Central memory CD8-positive, alpha-beta T cell (primary cell): ENCODE results near the gene ZNF618.
A peak's percentile ranks its signal among the peaks of the same experiment; 100 is the strongest.

Source experiments
- ATAC-seq: fragments of 150-1000 bp; cut with Tn5 transposase; replicated peaks from 2 replicates; pipeline ENCODE4 v1.10.0; 2022; ENCODE audit warnings: mild to moderate bottlenecking, moderate FRiP score, moderate number of reproducible peaks; ENCODE audit not compliant: poor library complexity, severe bottlenecking; ENCODE audit errors: extremely low read depth
- DNase-seq, 2 donors: peaks; one replicate each; pipeline ENCODE4 v3.0.0; 2021; ENCODE audit warnings: low spot score in 2 of 2
- H3K27ac Mint-ChIP-seq: one replicate; pipeline ENCODE4 v1.8.0; 2022; ENCODE audit warnings: low read depth, mild to moderate bottlenecking, moderate library complexity, mixed read lengths
- H3K27me3 Mint-ChIP-seq: one replicate; pipeline ENCODE4 v1.8.0; 2022; ENCODE audit warnings: mixed read lengths
- H3K36me3 Mint-ChIP-seq: one replicate; pipeline ENCODE4 v1.8.0; 2022; ENCODE audit warnings: mild to moderate bottlenecking, moderate library complexity, mixed read lengths; ENCODE audit not compliant: insufficient read depth
- H3K4me1 Mint-ChIP-seq: one replicate; pipeline ENCODE4 v1.8.0; 2022; ENCODE audit warnings: mixed read lengths
- H3K4me3 Mint-ChIP-seq: one replicate; pipeline ENCODE4 v1.8.0; 2022; ENCODE audit warnings: mild to moderate bottlenecking, moderate library complexity, mixed read lengths
- H3K9me3 Mint-ChIP-seq: one replicate; pipeline ENCODE4 v1.8.0; 2022; ENCODE audit warnings: mixed read lengths

Gene ZNF618

DNA sequence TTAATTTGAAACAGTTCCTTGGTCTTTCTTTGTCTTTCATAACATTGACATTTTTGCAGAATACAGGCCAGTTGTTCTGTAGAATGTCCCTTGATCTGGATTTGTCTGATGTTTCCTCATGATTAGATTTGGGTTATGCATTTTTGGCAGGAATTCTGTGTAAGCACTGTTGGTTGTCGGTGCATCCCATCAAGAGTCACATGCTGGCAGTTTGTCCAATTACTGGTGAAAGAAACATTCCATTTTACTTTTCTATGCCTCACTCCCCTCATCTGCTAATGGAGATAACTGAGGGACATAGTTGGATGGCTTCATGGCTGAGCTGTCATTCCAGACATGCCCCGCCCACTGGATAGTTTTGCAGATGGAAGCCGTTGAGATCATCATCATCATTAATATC, 7.6 kb upstream of the ZNF618 start:
- H3K4me3 Mint-ChIP-seq: no peak overlapping the region
- peaks cover 22% of the 10 kb centered on the region for H3K27me3 Mint-ChIP-seq
- DNase-seq (no peak), ATAC-seq (no peak)
- no peaks in the 10 kb centered on the region for H3K9me3 Mint-ChIP-seq
- no peaks in the 10 kb centered on the region for H3K36me3 Mint-ChIP-seq
- H3K27ac Mint-ChIP-seq: no peak overlapping the region
- no peaks in the 10 kb centered on the region for H3K4me1 Mint-ChIP-seq

DNA sequence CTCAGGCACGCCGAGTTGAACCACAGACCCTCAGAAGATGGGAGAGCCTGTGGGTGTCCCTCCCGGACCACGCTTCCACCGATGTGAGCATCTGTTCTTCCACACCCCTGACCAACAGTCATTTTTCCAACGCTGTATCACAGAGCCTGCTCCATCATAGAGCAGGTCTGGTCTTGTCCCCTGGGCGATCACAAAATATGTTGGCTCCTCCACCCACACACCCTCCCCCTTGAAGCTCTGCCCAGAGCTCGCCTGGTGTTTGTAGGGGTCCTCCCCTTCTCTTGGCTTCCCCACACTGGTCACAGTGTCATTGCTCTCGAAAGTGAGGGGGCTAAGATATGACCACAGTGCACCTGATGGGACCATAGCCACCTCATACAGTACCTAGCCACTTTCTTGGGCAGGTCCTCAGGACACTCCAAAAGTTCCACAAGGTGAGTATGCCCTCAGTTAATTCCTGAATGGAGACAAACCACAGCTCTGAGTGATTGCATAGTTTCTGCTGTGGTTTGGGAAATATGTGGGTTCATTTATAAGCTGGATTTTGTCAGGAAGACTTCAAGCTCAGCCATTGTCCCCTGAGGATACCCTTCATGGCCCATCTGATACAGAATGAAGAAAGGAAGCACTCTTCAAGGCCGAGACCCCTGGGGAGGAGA, 3.5 kb upstream of the ZNF618 start:
- ATAC-seq (no peak), DNase-seq (no peak)
- Mint-ChIP-seq H3K36me3 (peaks cover 2% of the 10 kb centered on the region), H3K4me3 (no peak overlapping the region), H3K27me3 (peaks cover 28% of the 10 kb centered on the region), H3K27ac (no peak overlapping the region), H3K9me3 (no peaks in the 10 kb centered on the region), H3K4me1 (peaks cover 7% of the 10 kb centered on the region)

DNA sequence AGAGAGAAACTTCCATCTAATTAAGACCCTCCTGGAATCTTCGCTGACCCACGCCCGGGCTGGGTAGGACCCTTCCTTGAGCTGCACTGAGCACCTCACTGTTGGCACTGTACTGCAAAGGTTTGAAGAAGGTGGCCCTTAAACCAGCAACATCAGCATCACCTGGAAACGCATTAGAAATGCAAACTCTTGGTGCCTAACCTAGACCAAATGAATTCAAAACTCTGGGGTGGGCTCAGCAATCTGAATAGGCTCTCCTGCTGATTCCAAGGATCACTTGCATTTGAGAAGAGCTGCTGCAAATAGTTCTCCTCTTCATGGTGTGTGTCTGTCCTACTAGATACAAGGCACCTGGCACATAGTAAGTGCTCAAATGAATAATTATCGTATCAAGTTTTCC, 2.7 kb upstream of the ZNF618 start:
- no peak overlapping the region for H3K4me3 Mint-ChIP-seq
- H3K9me3 Mint-ChIP-seq: no peaks in the 10 kb centered on the region
- peaks cover 7% of the 10 kb centered on the region for H3K4me1 Mint-ChIP-seq
- H3K27ac Mint-ChIP-seq: no peak overlapping the region
- peaks cover 34% of the 10 kb centered on the region for H3K27me3 Mint-ChIP-seq
- no peak for DNase-seq
- ATAC-seq: no peak
- H3K36me3 Mint-ChIP-seq: peaks cover 2% of the 10 kb centered on the region

DNA sequence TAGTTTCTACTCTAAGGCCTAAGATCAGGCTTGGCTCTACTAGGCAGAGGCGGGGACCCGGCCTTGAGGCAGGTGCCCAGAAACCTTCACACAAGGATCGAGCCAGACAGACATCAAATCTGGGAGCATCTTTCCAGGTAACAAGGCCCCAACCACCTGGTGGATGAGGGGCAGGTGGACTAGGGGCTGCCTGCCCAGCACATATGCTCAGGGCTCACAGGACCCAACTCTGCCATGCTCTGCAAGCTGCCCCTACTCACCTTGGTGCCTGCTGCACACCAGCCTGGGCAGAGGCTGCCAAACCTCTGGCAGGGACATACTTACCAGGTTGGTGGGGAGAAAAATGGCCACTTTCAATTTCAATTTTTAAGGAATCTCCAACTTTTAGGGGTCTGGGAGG, 2.2 kb upstream of the ZNF618 start:
- no peaks in the 10 kb centered on the region for H3K9me3 Mint-ChIP-seq

DNA sequence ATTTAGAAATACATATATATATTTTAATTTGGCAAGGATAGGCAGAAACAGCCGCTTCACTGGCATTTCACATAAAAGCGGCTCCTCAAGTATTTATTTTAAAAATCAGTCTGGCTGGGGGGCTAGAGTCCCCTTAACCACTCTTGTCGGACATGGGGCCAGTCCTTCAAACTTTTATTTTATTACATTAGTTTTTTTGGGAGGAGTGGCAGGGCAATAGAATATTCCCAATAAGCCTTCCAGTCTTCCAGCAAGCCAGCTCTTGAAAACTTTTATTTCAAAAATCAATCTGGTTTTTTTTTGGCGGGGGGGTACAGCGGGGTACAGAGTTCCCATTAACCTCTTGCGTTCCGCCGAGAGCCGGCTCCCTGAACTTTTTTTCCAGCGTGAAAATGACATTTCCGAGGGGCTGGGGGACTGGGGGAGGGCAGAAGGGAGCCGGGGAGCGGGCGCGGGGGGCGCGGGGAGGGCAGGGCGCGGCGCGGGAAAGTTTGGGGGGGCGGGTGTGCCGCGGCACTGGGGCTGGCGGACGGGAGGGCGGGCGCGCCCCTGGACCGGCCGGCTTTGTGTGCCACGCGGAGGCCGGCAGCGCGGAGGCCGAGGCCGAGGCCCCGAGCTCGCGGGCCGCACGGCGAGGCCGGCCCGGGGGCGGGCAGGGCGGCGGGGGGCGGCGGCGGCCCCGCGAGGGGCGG, 504 bp upstream of the ZNF618 start:
- no peak for DNase-seq
- H3K27ac Mint-ChIP-seq: no peak overlapping the region

More for the DNA sequence above, 2.2 kb upstream of the ZNF618 start:
- no peak for ATAC-seq
- H3K27ac Mint-ChIP-seq: no peak overlapping the region
- peaks cover 36% of the 10 kb centered on the region for H3K27me3 Mint-ChIP-seq
- peaks cover 7% of the 10 kb centered on the region for H3K4me1 Mint-ChIP-seq
- no peak overlapping the region for H3K4me3 Mint-ChIP-seq
- H3K36me3 Mint-ChIP-seq: peaks cover 2% of the 10 kb centered on the region
- DNase-seq: no peak

DNA sequence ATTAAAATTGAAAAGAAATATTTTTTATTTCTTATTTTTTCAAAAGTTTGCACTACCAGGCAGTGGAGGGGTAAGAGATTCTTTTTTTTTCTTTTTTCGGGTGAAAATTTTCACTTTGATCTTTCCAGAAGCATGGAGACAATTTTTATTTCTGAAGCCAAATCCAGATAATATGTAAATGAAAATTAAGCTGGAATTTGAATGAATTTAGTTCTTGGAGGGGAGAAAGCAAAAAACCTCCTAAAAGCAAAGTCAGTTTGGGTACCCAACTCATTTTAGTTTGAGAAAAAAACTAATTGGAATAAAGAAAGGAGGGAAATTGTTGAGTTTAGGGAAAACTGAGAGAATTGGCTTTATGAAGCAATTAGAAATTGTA, 872 bp downstream of the ZNF618 start:
- ATAC-seq: no peak
- Mint-ChIP-seq H3K27me3 (peaks cover 36% of the 10 kb centered on the region), H3K36me3 (peaks cover 4% of the 10 kb centered on the region), H3K27ac (peak overlapping the region; percentile 60), H3K4me3 (peak overlapping the region; percentile 93), H3K4me1 (peaks cover 7% of the 10 kb centered on the region), H3K9me3 (no peaks in the 10 kb centered on the region)
- no peak for DNase-seq

More for the DNA sequence above, 504 bp upstream of the ZNF618 start:
- ATAC-seq: no peak
- H3K4me1 Mint-ChIP-seq: peaks cover 7% of the 10 kb centered on the region
- peak overlapping the region; percentile 93 for H3K4me3 Mint-ChIP-seq
- peaks cover 36% of the 10 kb centered on the region for H3K27me3 Mint-ChIP-seq
- no peaks in the 10 kb centered on the region for H3K9me3 Mint-ChIP-seq
- H3K36me3 Mint-ChIP-seq: peaks cover 4% of the 10 kb centered on the region

DNA sequence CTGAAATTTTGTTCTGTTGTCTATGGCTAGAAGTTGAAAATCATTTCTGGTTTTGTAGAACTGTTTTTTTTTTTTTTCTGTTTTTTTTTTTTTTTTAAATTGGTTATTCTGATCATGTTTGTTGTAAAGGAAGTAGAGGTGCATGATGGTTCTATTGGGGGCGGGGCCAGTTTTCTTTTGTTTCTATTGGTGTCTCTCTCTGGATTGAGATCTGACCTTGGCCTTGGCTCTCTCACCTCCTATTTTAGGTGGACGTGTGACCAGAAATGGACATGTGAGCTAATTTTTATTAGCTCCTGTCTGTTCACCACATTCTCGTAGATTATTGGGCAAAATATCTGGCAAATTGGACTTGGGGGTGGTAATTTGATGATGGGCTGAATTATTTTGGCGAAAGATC, 3.2 kb downstream of the ZNF618 start:
- ATAC-seq (no peak), DNase-seq (no peak)
- Mint-ChIP-seq H3K36me3 (peaks cover 4% of the 10 kb centered on the region), H3K4me1 (peaks cover 7% of the 10 kb centered on the region), H3K27ac (no peak overlapping the region), H3K9me3 (no peaks in the 10 kb centered on the region), H3K4me3 (no peak overlapping the region), H3K27me3 (peaks cover 25% of the 10 kb centered on the region)

DNA sequence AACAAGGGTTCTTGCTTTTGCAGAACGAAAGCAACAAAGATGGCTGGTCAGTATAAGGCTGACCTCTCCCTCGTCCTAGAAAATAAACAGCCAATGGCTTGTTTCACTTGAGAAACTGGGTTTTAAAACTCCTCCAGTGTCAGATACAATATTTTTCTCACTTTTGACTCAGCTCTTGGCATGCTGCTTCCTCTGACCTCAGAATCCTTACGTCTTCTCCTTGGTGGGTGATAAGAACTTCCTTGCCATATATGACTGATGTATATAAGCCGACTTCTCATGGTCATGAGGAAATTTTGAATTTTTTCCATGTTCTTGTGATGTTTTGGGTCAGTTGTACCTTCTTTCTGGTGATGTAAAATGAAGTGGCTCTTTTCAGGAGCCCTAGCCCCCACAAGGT, 3.8 kb downstream of the ZNF618 start:
- H3K4me1 Mint-ChIP-seq: peaks cover 7% of the 10 kb centered on the region
- peaks cover 4% of the 10 kb centered on the region for H3K36me3 Mint-ChIP-seq
- DNase-seq (no peak), ATAC-seq (no peak)
- peaks cover 20% of the 10 kb centered on the region for H3K27me3 Mint-ChIP-seq
- no peak overlapping the region for H3K4me3 Mint-ChIP-seq
- H3K27ac Mint-ChIP-seq: no peak overlapping the region
- H3K9me3 Mint-ChIP-seq: no peaks in the 10 kb centered on the region

DNA sequence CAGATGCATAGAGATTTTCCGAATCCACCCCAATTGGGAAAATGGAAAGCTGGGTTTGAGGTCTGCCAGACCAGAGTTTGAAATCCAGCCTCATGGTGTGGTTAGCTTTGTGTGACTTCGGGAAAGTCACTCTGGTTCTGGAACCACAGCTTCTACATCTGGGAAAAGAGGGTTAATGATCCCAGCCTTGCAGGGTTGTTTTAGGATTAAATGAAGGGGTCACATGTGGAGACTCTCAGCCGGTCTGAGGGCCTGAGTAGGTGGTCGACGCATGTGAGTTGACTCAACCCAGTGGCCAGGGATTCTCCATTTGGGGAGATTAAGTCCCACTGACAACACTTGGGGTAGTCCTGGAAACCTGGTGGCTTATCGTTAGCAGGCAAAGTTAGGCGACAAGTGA, 6.1 kb downstream of the ZNF618 start:
- peaks cover 2% of the 10 kb centered on the region for H3K36me3 Mint-ChIP-seq
- no peak overlapping the region for H3K4me3 Mint-ChIP-seq
- DNase-seq (no peak), ATAC-seq (no peak)
- peaks cover 8% of the 10 kb centered on the region for H3K27me3 Mint-ChIP-seq
- no peak overlapping the region for H3K27ac Mint-ChIP-seq
- peaks cover 13% of the 10 kb centered on the region for H3K4me1 Mint-ChIP-seq
- no peaks in the 10 kb centered on the region for H3K9me3 Mint-ChIP-seq

DNA sequence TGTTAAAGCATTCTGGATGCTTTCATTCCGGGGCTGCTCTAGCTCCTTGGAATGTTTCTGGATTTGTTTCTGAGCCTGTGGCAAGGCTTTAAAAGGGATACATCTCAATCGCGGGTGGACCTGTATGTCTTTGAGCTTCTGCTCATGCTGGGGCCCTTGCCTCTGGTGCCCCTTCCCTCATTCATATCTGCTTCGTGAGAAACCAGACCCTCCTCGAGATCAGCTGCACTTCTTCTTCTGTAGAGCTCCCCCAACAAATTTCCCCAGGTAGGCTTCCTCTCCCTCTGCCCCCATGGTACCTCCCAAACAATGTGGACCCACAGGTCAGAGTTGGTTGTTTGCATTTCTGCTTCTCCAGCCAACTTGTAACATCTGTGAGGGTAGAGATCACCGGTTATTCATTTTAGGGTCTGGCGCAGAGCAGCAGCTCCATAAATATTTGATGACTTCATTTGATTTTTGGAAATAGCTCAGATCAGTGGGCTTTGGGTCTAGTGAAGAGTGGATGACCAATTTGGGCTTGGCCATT, 6.6 kb downstream of the ZNF618 start:
- H3K27me3 Mint-ChIP-seq: peaks cover 8% of the 10 kb centered on the region
- H3K27ac Mint-ChIP-seq: no peak overlapping the region
- H3K9me3 Mint-ChIP-seq: no peaks in the 10 kb centered on the region
- no peak for DNase-seq
- peaks cover 2% of the 10 kb centered on the region for H3K36me3 Mint-ChIP-seq
- no peak overlapping the region for H3K4me3 Mint-ChIP-seq
- H3K4me1 Mint-ChIP-seq: peaks cover 14% of the 10 kb centered on the region
- no peak for ATAC-seq

DNA sequence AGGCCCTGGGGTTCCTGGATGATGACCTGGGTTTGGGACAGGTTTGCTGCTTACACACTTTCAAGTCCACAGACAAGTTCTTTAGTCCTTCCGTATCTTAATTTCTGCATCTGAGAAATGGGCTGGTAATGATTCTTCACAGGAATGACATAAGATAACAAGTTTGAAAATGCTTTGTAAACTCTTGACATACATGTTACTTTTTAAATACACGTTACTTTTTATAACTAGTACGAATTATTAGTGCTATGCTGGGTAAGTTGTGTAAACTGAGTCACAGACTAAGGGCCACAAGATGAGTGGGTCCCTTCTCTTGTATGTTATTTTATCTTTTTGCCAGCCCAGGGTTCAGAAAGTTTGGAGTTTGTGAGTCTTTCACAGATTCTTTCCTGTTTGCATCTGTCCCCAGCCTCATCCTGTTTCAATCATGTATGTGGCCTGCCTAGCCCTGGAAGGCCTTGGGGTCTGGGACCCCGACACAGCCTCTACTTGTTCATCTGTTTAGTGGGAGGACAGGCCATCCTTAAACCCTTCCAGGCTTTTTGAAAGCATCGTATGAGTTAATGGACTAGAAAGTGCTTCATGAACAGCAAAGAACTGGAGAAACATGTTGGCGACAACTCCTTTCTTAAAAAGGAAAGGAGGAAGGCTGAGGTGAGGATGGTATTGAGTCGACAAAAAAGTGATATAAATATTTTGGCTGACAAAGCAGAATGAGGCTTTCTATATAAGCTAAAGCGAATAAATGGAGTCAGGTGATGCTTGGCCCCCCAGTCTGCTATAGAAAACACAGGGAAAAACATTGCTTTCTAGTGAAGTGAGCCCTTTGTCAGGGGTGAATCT, 9.3 kb downstream of the ZNF618 start:
- no peaks in the 10 kb centered on the region for H3K27me3 Mint-ChIP-seq
- H3K9me3 Mint-ChIP-seq: no peaks in the 10 kb centered on the region
- peak overlapping the region; percentile 61 for H3K4me3 Mint-ChIP-seq
- ATAC-seq: no peak
- H3K36me3 Mint-ChIP-seq: no peaks in the 10 kb centered on the region
- H3K27ac Mint-ChIP-seq: peak overlapping the region; percentile 27
- no peak for DNase-seq
- peaks cover 14% of the 10 kb centered on the region for H3K4me1 Mint-ChIP-seq

DNA sequence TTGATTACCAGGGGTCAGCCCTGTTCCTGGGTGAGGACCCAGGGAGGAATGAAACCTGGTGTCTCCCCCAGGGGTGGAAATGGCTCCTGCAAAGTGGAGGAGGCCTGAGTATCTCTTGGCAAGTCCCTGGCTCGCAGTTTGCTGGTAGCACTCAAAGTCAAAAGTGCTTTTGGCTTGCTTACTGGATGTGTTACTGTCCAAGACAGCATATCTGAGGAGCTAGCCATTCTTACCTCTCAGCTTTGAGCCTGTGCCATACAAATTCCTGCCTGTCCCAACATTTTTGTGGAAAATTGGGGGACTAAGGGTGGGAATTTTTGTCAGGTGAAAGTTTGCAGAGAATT, 9.9 kb downstream of the ZNF618 start:
- ATAC-seq: no peak
- H3K4me3 Mint-ChIP-seq: peak overlapping the region; percentile 61
- H3K9me3 Mint-ChIP-seq: no peaks in the 10 kb centered on the region
- DNase-seq: no peak
- no peaks in the 10 kb centered on the region for H3K36me3 Mint-ChIP-seq
- H3K4me1 Mint-ChIP-seq: peaks cover 14% of the 10 kb centered on the region
- no peaks in the 10 kb centered on the region for H3K27me3 Mint-ChIP-seq
- peak overlapping the region; percentile 27 for H3K27ac Mint-ChIP-seq
